Psoas muscle (tissue), 8 donors: Measurements from ENCODE around the gene ZKSCAN1. TPM values are rescaled to one million over a fixed set of nuclear protein-coding genes. Genes with fewer than 3 reads are reported as not detected.
A peak's percentile ranks its signal among the peaks of the same experiment; 100 is the strongest.
"Not testable (repeated sequence)": the region's sequence is repeated elsewhere in the genome, so short reads cannot be mapped to it uniquely, and the experiment has no call there.

Experiments used
- ATAC-seq, 4 donors: fragments of 200-7000 bp; cut with Tn5 transposase; one replicate each; pipeline ENCODE4 v1.9.1; 2020; ENCODE audit warnings: moderate library complexity in 3 of 4, mild to moderate bottlenecking in 2 of 4
- DNase-seq, 2 donors: peaks; one replicate each; pipeline ENCODE4 v3.0.0-alpha.2; 2020
- H3K27ac ChIP-seq: fragments of 200-600 bp; one replicate; pipeline ENCODE4 v1.8.0; 2022
- H3K27me3 ChIP-seq, 3 donors: fragments of 200-600 bp in 1 of 3; one replicate each; pipeline versions ENCODE4 v1.6.1 to v1.8.0; 2013 to 2022; ENCODE audit warnings: low read length in 2 of 3, mild to moderate bottlenecking in 2 of 3, moderate library complexity in 1 of 3; ENCODE audit not compliant: insufficient read depth in 3 of 3
- H3K36me3 ChIP-seq, 2 donors: fragments of 200-600 bp in 1 of 2; one replicate each; pipeline versions ENCODE4 v1.6.1 to v1.8.0; 2013 to 2022; ENCODE audit warnings: low read depth in 1 of 2, mild to moderate bottlenecking in 1 of 2, moderate library complexity in 1 of 2; ENCODE audit not compliant: insufficient read depth in 1 of 2
- H3K4me1 ChIP-seq: fragments of 200-600 bp; one replicate; pipeline ENCODE4 v1.8.0; 2022
- H3K4me3 ChIP-seq: fragments of 200-600 bp; one replicate; pipeline ENCODE4 v1.8.0; 2022; ENCODE audit warnings: mild to moderate bottlenecking
- H3K9me3 ChIP-seq: fragments of 200-600 bp; one replicate; pipeline ENCODE4 v1.8.0; 2022
- WGBS, 3 donors: extraction: QIAGEN DNeasy Blood & Tissue Kit; methylation state at CpG; one replicate each; pipeline versions ENCODE4 v1.1.6 to v1.1.7; 2013; 5-methylcytosine and 5-hydroxymethylcytosine counted together
- intact Hi-C, 2 donors: fragments of 100-400 bp; cut with DNase I; formaldehyde crosslinking; loops; one replicate each; pipeline versions ENCODE4 v1.11.0 to v1.14.2; 2022
- polyA plus RNA-seq, 3 donors: library from polyadenylated mRNA; stranded (reverse); fragments of 200-250 nt; gene quantifications; one replicate each; pipeline ENCODE4 v1.2.3, GENCODE V29; 2013
- total RNA-seq, 4 donors: library from RNA; stranded (reverse); fragmentation: NEBNext Ultra II Directional in 2 of 4; extraction: Animal tissue kit (Norgen Biotek cat#: 25700) in 2 of 4; gene quantifications; one replicate each; pipeline versions ENCODE4 v1.2.1 to v1.2.4, GENCODE V29; 2021 to 2023
- TF ChIP-seq, protein P1 (sequence below): fragments of 200-600 bp; IDR thresholded peaks from one replicate; pipeline ENCODE4 v1.8.0; 2022; ENCODE audit warnings: antibody characterized with exemption
- donor health status: healthy with polysubstance abuse.
- donor health status: DM: no; HTN: no; CAD: no; lungs with moderate emphysema.
- donor health status: Bipolar disorder and iron deficiency.
- donor health status: healthy.
- donor health status: DM: yes; HTN: yes; CAD: no.
- donor health status: DM: no; HTN: no; CAD: no.
- donor health status: DM: no; HTN: no; CAD: no.
- donor health status: DM: yes; HTN: yes; CAD: no.

The ZKSCAN1 gene
- total and polyA plus RNA-seq, 7 donors = 5.7 to 40.2 (median 38.5) TPM

- intact Hi-C loops = no loop called here
- Histone ChIP-seq H3K4me3 (no peak overlapping the region), H3K27me3 (no peaks in the 10 kb centered on the region), H3K27ac (no peak overlapping the region), H3K36me3 (no peaks in the 10 kb centered on the region), H3K9me3 (no peaks in the 10 kb centered on the region), H3K4me1 (no peaks in the 10 kb centered on the region)
- DNase-seq (no peak), ATAC-seq (no peak)
- TF ChIP-seq, protein P1, sequence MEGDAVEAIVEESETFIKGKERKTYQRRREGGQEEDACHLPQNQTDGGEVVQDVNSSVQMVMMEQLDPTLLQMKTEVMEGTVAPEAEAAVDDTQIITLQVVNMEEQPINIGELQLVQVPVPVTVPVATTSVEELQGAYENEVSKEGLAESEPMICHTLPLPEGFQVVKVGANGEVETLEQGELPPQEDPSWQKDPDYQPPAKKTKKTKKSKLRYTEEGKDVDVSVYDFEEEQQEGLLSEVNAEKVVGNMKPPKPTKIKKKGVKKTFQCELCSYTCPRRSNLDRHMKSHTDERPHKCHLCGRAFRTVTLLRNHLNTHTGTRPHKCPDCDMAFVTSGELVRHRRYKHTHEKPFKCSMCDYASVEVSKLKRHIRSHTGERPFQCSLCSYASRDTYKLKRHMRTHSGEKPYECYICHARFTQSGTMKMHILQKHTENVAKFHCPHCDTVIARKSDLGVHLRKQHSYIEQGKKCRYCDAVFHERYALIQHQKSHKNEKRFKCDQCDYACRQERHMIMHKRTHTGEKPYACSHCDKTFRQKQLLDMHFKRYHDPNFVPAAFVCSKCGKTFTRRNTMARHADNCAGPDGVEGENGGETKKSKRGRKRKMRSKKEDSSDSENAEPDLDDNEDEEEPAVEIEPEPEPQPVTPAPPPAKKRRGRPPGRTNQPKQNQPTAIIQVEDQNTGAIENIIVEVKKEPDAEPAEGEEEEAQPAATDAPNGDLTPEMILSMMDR = no peak
- 46 to 55% (median 46%) methylated on average over 2 of the region's 2 CpGs for WGBS, 3 donors
These were observed 30.8 kb upstream of the ZKSCAN1 start for GRCh38 chr7:99984593-99984992.

GRCh38 chr7:99987306-99987705, 28.1 kb upstream of the ZKSCAN1 start:
- 72 to 83% (median 78%) methylated on average over 13 of the region's 14 CpGs for WGBS, 3 donors
- intact Hi-C loops = loop anchor here (5.0 kb wide), 2 partner anchors 70 to 75 kb away; partner anchors contain the start of gene TRIM4 (in 1 of the 2)
- H3K36me3 ChIP-seq, H3K4me3 ChIP-seq, H3K4me1 ChIP-seq, ATAC-seq, H3K27me3 ChIP-seq, H3K9me3 ChIP-seq, DNase-seq, H3K27ac ChIP-seq: not testable (repeated sequence)

DNA sequence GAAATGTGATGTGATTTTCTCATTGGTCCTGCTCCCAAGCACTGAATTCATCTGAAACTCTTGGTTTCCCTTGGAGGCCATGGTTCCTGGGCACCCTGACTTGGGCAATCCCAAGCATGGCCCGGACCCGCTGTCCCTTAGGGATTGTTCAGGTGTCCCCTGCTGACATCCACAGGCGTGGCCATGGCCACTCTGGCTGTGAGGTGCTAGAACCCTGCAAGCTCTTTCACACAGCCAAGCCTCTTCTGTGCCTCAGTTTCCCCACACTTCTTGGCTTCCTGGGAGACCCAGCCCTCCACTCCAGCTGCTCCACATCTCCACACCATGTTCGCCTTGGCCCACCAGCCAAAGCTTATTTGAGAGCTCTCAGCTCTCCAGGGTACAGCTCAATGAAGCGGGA, 27.6 kb upstream of the ZKSCAN1 start:
- intact Hi-C loops = loop anchor here (5.0 kb wide), 2 partner anchors 71 to 76 kb away; partner anchors contain the start of gene TRIM4 (in 1 of the 2)
- TF ChIP-seq, protein P1 = no peak
- H3K9me3 ChIP-seq = no peaks in the 10 kb centered on the region
- H3K36me3 ChIP-seq = no peaks in the 10 kb centered on the region
- DNase-seq (no peak), ATAC-seq (no peak)
- WGBS, 3 donors = 66 to 90% (median 67%) methylated on average over 5 of the region's 5 CpGs
- H3K4me1 ChIP-seq = no peaks in the 10 kb centered on the region
- no peaks in the 10 kb centered on the region for H3K27me3 ChIP-seq
- no peak overlapping the region for H3K27ac ChIP-seq
- no peak overlapping the region for H3K4me3 ChIP-seq

GRCh38 chr7:99990460-99990852, 24.9 kb upstream of the ZKSCAN1 start:
- Histone ChIP-seq H3K9me3 (no peaks in the 10 kb centered on the region), H3K27me3 (no peaks in the 10 kb centered on the region), H3K4me3 (peak overlapping the region; percentile 55), H3K27ac (no peak overlapping the region), H3K4me1 (no peaks in the 10 kb centered on the region), H3K36me3 (no peaks in the 10 kb centered on the region)
- intact Hi-C loops = loop anchor here in 1 of 2 donors (5.0 kb wide), 1 partner anchor 137 kb away; the partner anchor contains the start of gene MBLAC1
- TF ChIP-seq, protein P1 = no peak
- 32 to 35% (median 33%) methylated on average over 14 of the region's 14 CpGs for WGBS, 3 donors
- ATAC-seq (peak in 1 of 4 donors; percentile 43), DNase-seq (no peak)

- H3K27me3 ChIP-seq, H3K27ac ChIP-seq, DNase-seq, H3K36me3 ChIP-seq, ATAC-seq, H3K9me3 ChIP-seq, H3K4me1 ChIP-seq, H3K4me3 ChIP-seq: not testable (repeated sequence)
- WGBS, 3 donors = 69 to 72% (median 69%) methylated on average over 6 of the region's 6 CpGs
- intact Hi-C loops = loop anchor here in 1 of 2 donors (5.0 kb wide), 1 partner anchor 136 kb away; the partner anchor contains the start of gene MBLAC1
These were observed 23.9 kb upstream of the ZKSCAN1 start for GRCh38 chr7:99991543-99991942.
